T-cell (primary cell): Measurements from ENCODE around the gene DPP7. TPM values are rescaled to one million over a fixed set of nuclear protein-coding genes. Genes with fewer than 3 reads are reported as not detected.

Experiments used
- ATAC-seq, 4 experiments: fragments of 200-7000 bp in 3 of 4; fragments of 150-1000 bp in 1 of 4; cut with Tn5 transposase; replicated peaks in 1 of 4; 1 replicate in 3 of 4; 2 replicates in 1 of 4; pipeline ENCODE4 v1.10.0; 2021; ENCODE audit warnings: moderate library complexity in 3 of 4, mild to moderate bottlenecking in 2 of 4, moderate number of reproducible peaks in 1 of 4
- CTCF ChIA-PET, 2 donors: fragments of 300-600 bp; sonication (Branson Sonifier 250); formaldehyde crosslinking; loops; one replicate each; lab custom pipeline; 2022; ENCODE audit warnings: antibody characterized with exemption in 2 of 2; lab: Charles Lee
- POLR2A ChIA-PET, 2 donors: fragments of 300-600 bp; sonication (Branson Sonifier 250); formaldehyde crosslinking; loops; one replicate each; lab custom pipeline; 2022; ENCODE audit warnings: antibody characterized with exemption in 2 of 2; lab: Charles Lee
- DNase-seq, 35 experiments: peaks; one replicate each; pipeline versions ENCODE4 v3.0.0 to v3.0.0-alpha.2; 2013 to 2023
- H3K27ac ChIP-seq: one replicate; pipeline ENCODE4 v1.5.1; 2013; ENCODE audit warnings: low read length
- H3K27me3 ChIP-seq, 2 experiments: replicated peaks in 1 of 2; 1 replicate in 1 of 2; 2 replicates in 1 of 2; pipeline versions ENCODE4 v1.6.1 to v1.7.0; 2013; ENCODE audit warnings: low read length in 1 of 2, mixed read lengths in 1 of 2; ENCODE audit not compliant: control insufficient read depth in 2 of 2, insufficient read depth in 2 of 2; ENCODE audit errors: extremely low read depth in 1 of 2
- H3K36me3 ChIP-seq, 2 donors: 1 replicate in 1 of 2; 2 replicates in 1 of 2; pipeline versions ENCODE4 v1.6.1 to v1.7.0; 2013; ENCODE audit warnings: low read length in 1 of 2; ENCODE audit not compliant: control insufficient read depth in 2 of 2, insufficient read depth in 1 of 2; ENCODE audit errors: extremely low read depth in 1 of 2
- H3K4me1 ChIP-seq, 2 experiments: 1 replicate in 1 of 2; 2 replicates in 1 of 2; pipeline versions ENCODE4 v1.6.1 to v1.7.0; 2013; ENCODE audit warnings: low read length in 2 of 2, mixed read lengths in 1 of 2; ENCODE audit not compliant: insufficient read depth in 2 of 2, control insufficient read depth in 1 of 2; ENCODE audit errors: extremely low read depth in 1 of 2
- H3K4me3 ChIP-seq, 2 donors: 1 replicate in 1 of 2; 2 replicates in 1 of 2; pipeline versions ENCODE4 v1.5.1 to v1.7.0; 2013; ENCODE audit warnings: mild to moderate bottlenecking in 2 of 2, low read length in 1 of 2, moderate library complexity in 1 of 2; ENCODE audit not compliant: control insufficient read depth in 1 of 2; ENCODE audit errors: extremely low read depth in 1 of 2
- H3K9me3 ChIP-seq: 2 replicates; pipeline ENCODE4 v1.7.0; 2013
- H3K27ac Mint-ChIP-seq, 2 donors: one replicate each; pipeline ENCODE4 v1.8.0; 2020 to 2021; ENCODE audit warnings: mild to moderate bottlenecking in 2 of 2, mixed read lengths in 2 of 2
- H3K27me3 Mint-ChIP-seq, 2 donors: one replicate each; pipeline ENCODE4 v1.8.0; 2021 to 2022; ENCODE audit warnings: mixed read lengths in 2 of 2
- H3K36me3 Mint-ChIP-seq: one replicate; pipeline ENCODE4 v1.8.0; 2021; ENCODE audit warnings: mixed read lengths
- H3K4me1 Mint-ChIP-seq, 3 donors: one replicate each; pipeline ENCODE4 v1.8.0; 2020 to 2022; ENCODE audit warnings: mixed read lengths in 3 of 3, mild to moderate bottlenecking in 1 of 3
- H3K4me3 Mint-ChIP-seq, 3 donors: one replicate each; pipeline ENCODE4 v1.8.0; 2020 to 2022; ENCODE audit warnings: mild to moderate bottlenecking in 3 of 3, mixed read lengths in 3 of 3, moderate library complexity in 3 of 3
- H3K9me3 Mint-ChIP-seq, 3 donors: one replicate each; pipeline ENCODE4 v1.8.0; 2020 to 2022; ENCODE audit warnings: mixed read lengths in 3 of 3
- WGBS: methylation state at CpG from one replicate; pipeline ENCODE4 v1.1.5; 2013; ENCODE audit warnings: missing lambda C conversion rate; ENCODE audit not compliant: insufficient coverage; 5-methylcytosine and 5-hydroxymethylcytosine counted together
- total RNA-seq, 35 experiments: library from RNA in 6 of 35; stranded (reverse) in 6 of 35; fragments of 120-200 nt in 1 of 35; gene quantifications; one replicate each; pipeline versions ENCODE4 v1.2.1 to v1.2.4 and lab custom pipeline; 2013 to 2026

Gene DPP7
- total RNA-seq, 5 donors from 2014 or later (not counting 1 experiment from before 2014, with no cell fraction given), result 246 to 469 (median 425) TPM

DNA sequence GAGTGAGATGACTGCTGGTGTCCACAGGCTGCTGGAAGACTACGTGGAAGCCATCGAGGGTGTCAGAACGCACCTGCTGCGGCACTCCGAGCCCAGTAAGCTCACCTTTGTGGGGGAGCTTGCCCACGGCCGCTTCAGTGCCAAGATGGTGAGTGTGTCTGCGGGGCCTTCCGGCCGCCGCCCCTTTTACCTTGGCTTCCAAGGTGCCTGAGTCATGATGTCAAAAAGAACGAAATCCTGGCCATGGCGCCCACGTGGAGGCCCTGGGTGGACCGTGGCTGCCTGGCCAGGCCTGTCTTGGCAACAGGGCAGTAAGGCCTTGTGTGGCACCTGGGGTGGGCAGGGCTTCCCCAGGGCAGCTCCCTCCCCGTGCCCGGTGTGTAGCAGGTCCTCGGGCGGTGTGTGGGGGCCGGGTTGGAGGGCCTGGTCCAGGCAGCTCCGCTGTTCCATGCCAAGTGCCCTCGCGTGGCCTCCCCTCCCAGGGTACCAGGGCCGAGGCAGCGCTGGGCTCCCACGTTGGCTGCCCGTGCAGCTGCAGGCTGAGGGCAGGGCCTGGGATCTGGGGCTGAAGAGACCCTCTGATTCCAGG lies 7.8 kb downstream of the DPP7 start:
- Histone ChIP-seq H3K4me1 (peaks cover 0 to 3% of the 10 kb centered on the region in 2 experiments), H3K9me3 (no peaks in the 10 kb centered on the region), H3K36me3 (peaks cover 45 to 92% of the 10 kb centered on the region in 2 donors), H3K27ac (no peak overlapping the region), H3K27me3 (no peaks in the 10 kb centered on the region), H3K4me3 (no peak overlapping the region)
- H3K9me3 Mint-ChIP-seq, result no peaks in the 10 kb centered on the region
- no peaks in the 10 kb centered on the region for H3K27me3 Mint-ChIP-seq
- ChIA-PET POLR2A (no interaction called here), CTCF (no interaction called here)
- DNase-seq (no peak), ATAC-seq (no peak)
- WGBS, result 96% methylated on average over 26 of the region's 27 CpGs
- H3K4me1 Mint-ChIP-seq, result no peaks in the 10 kb centered on the region
- no peak overlapping the region for H3K4me3 Mint-ChIP-seq
- H3K27ac Mint-ChIP-seq, result no peak overlapping the region
- H3K36me3 Mint-ChIP-seq, result peaks cover 10% of the 10 kb centered on the region

DNA sequence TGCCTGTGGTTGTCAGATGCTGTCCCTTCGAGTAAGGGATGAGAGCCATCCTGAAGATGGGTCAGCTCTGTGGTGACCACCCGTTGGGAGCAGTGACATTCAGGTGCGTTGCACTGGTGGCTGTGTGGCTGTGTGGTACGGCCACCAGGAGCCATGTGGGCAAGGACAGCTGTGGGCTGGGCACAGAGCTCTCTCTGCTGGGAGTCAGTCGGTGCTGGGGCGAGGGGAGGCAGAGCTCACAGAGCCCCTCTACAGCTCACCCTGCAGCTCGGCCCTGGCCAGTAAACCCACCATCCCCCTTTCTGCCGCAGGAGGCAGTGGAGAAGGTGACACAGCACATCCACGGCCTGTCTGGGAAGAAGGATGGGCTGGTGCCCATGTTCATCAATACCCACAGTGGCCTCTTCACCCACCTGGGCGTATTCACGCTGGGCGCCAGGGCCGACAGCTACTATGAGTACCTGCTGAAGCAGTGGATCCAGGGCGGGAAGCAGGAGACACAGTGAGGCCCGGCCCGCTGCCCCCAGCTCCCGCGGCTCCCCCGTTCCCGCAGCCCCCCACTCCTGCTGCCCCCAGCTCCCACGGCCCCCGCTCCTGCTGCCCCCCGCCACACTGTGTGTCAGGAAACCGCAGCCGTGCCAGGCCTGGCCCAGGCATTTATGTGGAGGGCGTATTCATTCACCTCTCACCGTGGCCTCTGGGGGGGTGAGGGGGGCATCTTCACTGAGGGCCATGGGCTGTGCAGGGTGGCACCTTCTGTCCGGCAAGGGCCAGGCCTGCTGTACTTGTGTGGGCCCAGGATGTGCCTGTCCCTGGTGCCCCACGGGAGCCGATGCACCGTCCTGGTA lies 8.5 kb downstream of the DPP7 start:
- ATAC-seq (no peak), DNase-seq (no peak)
- H3K36me3 ChIP-seq, result peaks cover 52 to 96% of the 10 kb centered on the region in 2 donors
- Mint-ChIP-seq H3K36me3 (peaks cover 10% of the 10 kb centered on the region), H3K4me3 (no peak overlapping the region), H3K27me3 (no peaks in the 10 kb centered on the region), H3K27ac (no peak overlapping the region), H3K4me1 (no peaks in the 10 kb centered on the region), H3K9me3 (no peaks in the 10 kb centered on the region)
- H3K4me1 ChIP-seq, result peaks cover 0 to 3% of the 10 kb centered on the region in 2 experiments
- H3K27me3 ChIP-seq, result no peaks in the 10 kb centered on the region
- 99% methylated on average over 21 of the region's 31 CpGs for WGBS
- no peak overlapping the region for H3K27ac ChIP-seq
- H3K4me3 ChIP-seq, result no peak overlapping the region
- POLR2A ChIA-PET, result interaction anchor here in 1 of 2 donors (0.6 kb wide), 1 partner anchor 151 kb away, joined by 6 read pairs; no protein-coding TSS in a partner anchor
- no peaks in the 10 kb centered on the region for H3K9me3 ChIP-seq
- CTCF ChIA-PET, result no interaction called here

DNA sequence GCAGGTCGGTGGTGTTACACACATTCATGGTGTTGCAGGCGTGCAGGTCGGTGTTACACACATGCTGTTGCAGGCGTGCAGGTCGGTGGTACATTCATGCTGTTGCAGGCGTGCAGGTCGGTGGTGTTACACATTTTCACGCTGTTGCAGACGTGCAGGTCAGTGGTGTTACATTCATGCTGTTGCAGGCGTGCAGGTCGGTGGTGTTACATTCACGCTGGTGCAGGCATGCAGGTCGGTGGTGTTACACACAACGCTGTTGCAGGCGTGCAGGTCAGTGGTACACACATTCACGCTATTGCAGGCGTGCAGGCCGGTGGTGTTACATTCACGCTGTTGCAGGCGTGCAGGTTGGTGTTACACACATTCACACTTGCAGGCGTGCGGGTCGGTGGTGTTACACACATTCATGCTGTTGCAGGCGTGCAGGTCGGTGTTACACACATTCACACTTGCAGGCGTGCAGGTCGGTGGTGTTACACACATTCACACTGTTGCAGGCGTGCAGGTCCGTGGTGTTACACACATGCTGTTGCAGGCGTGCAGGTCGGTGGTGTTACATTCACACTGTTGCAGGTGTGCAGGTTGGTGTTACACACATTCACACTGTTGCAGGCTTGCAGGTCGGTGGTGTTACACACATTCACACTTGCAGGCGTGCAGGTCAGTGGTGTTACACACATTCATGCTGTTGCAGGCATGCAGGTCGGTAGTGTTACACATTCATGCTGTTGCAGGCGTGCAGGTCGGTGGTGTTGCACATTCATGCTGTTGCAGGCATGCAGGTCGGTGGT lies 11.1 kb downstream of the DPP7 start:
- H3K27me3 ChIP-seq, result no peaks in the 10 kb centered on the region

DNA sequence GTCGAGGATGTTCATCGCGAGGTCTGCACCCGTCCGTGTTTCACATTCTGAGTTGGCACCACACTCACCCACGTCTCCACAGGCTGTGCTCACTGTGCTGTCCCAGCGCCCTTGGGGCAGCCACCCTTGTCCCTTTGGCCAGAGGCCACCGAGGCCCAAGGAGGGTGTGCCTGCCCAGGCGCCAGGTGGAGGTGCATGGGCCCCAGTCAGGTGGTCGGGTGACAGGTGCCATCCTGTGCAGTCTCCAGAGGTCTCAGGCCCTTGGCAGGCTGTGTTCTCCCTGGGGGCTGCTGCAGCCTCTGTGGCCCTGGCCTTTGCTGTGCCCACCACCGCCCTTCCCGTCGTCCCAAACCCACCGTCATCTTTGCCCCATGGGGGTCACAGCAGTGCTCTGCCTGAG lies 15.3 kb downstream of the DPP7 start:
- Mint-ChIP-seq H3K27me3 (no peaks in the 10 kb centered on the region), H3K36me3 (peaks cover 11% of the 10 kb centered on the region), H3K9me3 (no peaks in the 10 kb centered on the region), H3K4me3 (no peak overlapping the region), H3K4me1 (peaks cover 16 to 20% (median 17%) of the 10 kb centered on the region in 3 donors), H3K27ac (no peak overlapping the region)
- no peak overlapping the region for H3K4me3 ChIP-seq
- peaks cover 43 to 73% of the 10 kb centered on the region in 2 donors for H3K36me3 ChIP-seq
- WGBS, result 95% methylated on average over 13 of the region's 14 CpGs
- H3K27me3 ChIP-seq, result no peaks in the 10 kb centered on the region
- ATAC-seq, result no peak
- ChIA-PET POLR2A (no interaction called here), CTCF (no interaction called here)
- no peak overlapping the region for H3K27ac ChIP-seq
- H3K9me3 ChIP-seq, result no peaks in the 10 kb centered on the region
- peaks cover 6 to 28% of the 10 kb centered on the region in 2 experiments for H3K4me1 ChIP-seq
- no peak for DNase-seq

More for the DNA sequence above, 11.1 kb downstream of the DPP7 start:
- Mint-ChIP-seq H3K27ac (no peak overlapping the region), H3K4me3 (no peak overlapping the region), H3K36me3 (peaks cover 11% of the 10 kb centered on the region), H3K9me3 (no peaks in the 10 kb centered on the region), H3K27me3 (no peaks in the 10 kb centered on the region), H3K4me1 (no peaks in the 10 kb centered on the region)
- no peak overlapping the region for H3K4me3 ChIP-seq
- peaks cover 53 to 90% of the 10 kb centered on the region in 2 donors for H3K36me3 ChIP-seq
- no peaks in the 10 kb centered on the region for H3K9me3 ChIP-seq
- WGBS, result 91% methylated on average over 37 of the region's 37 CpGs
- H3K27ac ChIP-seq, result no peak overlapping the region
- DNase-seq, result no peak
- H3K4me1 ChIP-seq, result peaks cover 0 to 3% of the 10 kb centered on the region in 2 experiments
- ChIA-PET CTCF (no interaction called here), POLR2A (no interaction called here)
- no peak for ATAC-seq

DNA sequence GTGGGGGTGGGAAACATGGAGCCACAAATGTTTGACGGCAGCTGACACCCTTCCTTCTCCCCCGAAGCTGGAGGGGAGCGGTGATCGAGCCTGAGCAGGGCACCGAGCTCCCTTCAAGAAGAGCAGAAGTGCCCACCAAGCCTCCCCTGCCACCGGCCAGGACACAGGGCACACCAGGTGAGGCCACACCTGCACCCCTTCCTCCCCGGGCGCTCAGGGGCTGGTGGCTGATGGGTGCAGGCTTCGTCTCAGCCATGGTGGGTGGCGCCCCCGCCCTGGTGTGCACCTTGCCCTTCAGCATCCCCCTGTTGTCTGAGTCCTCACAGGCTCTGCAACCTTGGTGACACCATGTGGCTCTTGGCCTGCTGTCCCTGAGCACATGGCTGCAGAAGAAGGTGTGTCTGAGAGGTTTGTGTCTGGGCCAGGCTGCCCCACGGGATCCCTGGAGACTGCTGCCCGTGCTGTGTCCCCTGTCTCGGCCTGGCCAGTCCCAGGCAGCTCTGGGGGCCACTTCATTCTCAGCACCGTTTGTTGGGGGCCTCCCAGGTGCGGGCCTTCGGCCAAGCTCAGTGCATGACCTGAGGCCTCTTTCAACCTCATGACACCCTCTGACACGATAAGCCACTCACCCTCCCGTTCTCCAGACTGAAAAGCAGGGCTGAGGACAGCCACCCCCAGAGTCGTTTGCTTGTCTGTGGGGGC lies 16.6 kb downstream of the DPP7 start:
- H3K4me3 Mint-ChIP-seq, result no peak overlapping the region
- peak overlapping the region in 1 of 2 donors; percentile 52 for H3K27ac Mint-ChIP-seq
- peaks cover 14% of the 10 kb centered on the region for H3K36me3 Mint-ChIP-seq
- Histone ChIP-seq H3K36me3 (peaks cover 35 to 63% of the 10 kb centered on the region in 2 donors), H3K4me3 (no peak overlapping the region), H3K27me3 (no peaks in the 10 kb centered on the region), H3K27ac (peak overlapping the region; percentile 86), H3K4me1 (peaks cover 6 to 28% of the 10 kb centered on the region in 2 experiments), H3K9me3 (no peaks in the 10 kb centered on the region)
- ChIA-PET POLR2A (no interaction called here), CTCF (interaction anchor here in 1 of 2 donors (0.9 kb wide), 1 partner anchor 11 kb away, joined by 3 read pairs; the partner anchor contains the start of gene MAN1B1)
- DNase-seq, result no peak
- 98% methylated on average over 17 of the region's 20 CpGs for WGBS
- ATAC-seq, result no peak
- peaks cover 16 to 21% (median 17%) of the 10 kb centered on the region in 3 donors for H3K4me1 Mint-ChIP-seq
- no peaks in the 10 kb centered on the region for H3K9me3 Mint-ChIP-seq
- no peaks in the 10 kb centered on the region for H3K27me3 Mint-ChIP-seq
